ENCODE measurements around the gene C19orf44.
A peak's percentile ranks its signal among the peaks of the same experiment; 100 is the strongest.

C19orf44 gene

DNA sequence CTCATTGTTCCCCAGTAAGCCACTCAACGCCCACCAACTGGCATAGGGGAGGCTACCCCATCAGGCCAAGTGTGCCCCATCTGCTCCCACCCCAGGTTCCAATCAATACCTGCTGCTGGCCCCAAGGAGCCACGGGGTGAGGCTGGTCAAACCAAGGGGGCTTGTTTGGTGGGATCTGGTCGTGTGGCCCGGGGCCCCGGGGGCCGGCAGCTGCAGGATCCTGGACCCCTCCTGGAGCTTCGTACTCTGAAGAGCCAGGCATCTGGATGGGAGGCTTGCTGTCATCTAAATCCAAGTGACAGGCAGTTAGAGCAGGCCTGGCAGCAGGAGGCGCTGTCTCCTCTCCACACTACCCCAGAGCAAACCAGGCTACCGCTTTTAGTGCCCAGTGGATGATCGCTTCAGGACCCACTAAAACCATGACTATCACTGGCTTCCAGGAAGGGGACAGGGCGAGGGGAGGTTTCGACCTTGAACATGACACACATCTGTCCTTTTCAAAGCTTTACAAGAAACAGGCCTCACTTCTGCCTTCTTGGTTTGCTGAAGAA is 31.9 kb downstream of the C19orf44 start:
- DNase-seq (ENCODE audit: low read depth), result peak; percentile 54
- H3K4me3 ChIP-seq (ENCODE audit: low read depth, low read length), result no peak overlapping the region
- TF ChIP-seq POLR2A (IDR thresholded peaks at IDR 0.05; ENCODE audit: extremely low read depth, insufficient read length) (no peak), MYC (IDR thresholded peaks at IDR 0.05; ENCODE audit: low read depth, low read length) (no peak)
- TF ChIP-seq, protein P1, sequence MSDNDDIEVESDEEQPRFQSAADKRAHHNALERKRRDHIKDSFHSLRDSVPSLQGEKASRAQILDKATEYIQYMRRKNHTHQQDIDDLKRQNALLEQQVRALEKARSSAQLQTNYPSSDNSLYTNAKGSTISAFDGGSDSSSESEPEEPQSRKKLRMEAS (IDR thresholded peaks at IDR 0.05; ENCODE audit: low read depth, low read length), result no peak
- TF ChIP-seq, protein P2, sequence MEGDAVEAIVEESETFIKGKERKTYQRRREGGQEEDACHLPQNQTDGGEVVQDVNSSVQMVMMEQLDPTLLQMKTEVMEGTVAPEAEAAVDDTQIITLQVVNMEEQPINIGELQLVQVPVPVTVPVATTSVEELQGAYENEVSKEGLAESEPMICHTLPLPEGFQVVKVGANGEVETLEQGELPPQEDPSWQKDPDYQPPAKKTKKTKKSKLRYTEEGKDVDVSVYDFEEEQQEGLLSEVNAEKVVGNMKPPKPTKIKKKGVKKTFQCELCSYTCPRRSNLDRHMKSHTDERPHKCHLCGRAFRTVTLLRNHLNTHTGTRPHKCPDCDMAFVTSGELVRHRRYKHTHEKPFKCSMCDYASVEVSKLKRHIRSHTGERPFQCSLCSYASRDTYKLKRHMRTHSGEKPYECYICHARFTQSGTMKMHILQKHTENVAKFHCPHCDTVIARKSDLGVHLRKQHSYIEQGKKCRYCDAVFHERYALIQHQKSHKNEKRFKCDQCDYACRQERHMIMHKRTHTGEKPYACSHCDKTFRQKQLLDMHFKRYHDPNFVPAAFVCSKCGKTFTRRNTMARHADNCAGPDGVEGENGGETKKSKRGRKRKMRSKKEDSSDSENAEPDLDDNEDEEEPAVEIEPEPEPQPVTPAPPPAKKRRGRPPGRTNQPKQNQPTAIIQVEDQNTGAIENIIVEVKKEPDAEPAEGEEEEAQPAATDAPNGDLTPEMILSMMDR (IDR thresholded peaks at IDR 0.05; ENCODE audit: low read depth, low read length), result peak; percentile 47

DNA sequence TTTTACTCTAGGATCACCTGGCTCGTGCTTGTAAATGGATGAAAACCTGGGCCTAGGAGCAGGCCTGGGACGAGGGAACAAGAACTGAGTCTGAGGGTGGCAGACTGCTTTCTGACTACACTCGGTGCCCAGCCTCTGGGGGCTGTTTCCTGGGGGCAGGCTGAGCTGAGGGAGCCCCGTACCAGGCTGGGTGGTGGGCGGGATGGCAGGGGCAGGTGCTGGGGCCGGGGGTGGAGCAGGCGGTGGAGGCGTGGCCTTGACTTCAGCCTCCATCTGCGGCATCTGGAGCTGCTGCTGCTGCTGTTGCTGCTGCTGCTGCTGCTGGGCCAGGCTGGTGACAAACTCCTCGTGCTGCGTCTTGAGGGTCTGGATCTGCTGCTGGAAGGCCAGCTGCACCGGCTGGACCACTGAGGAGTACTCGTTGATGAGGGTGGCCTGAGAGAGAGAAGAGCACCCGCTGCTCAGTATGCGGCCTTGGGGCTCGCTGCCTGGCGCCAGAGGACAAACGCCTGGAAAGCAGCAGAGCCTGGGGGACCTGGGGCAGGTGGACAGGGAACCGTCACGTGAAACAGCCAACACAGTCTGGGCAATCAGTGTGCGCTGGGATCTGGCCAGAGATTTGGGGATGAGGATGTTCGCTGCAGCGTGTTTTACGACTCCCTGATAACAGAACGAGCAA is 33.4 kb downstream of the C19orf44 start:
- no peak overlapping the region for H3K4me3 ChIP-seq (ENCODE audit: low read depth, low read length)
- TF ChIP-seq, protein P1 (IDR thresholded peaks at IDR 0.05; ENCODE audit: low read depth, low read length), result no peak
- no peak for TF ChIP-seq MYC (IDR thresholded peaks at IDR 0.05; ENCODE audit: low read depth, low read length)
- TF ChIP-seq, protein P2 (IDR thresholded peaks at IDR 0.05; ENCODE audit: low read depth, low read length), result no peak
- TF ChIP-seq POLR2A (IDR thresholded peaks at IDR 0.05; ENCODE audit: extremely low read depth, insufficient read length), result no peak
- DNase-seq (ENCODE audit: low read depth), result no peak

DNA sequence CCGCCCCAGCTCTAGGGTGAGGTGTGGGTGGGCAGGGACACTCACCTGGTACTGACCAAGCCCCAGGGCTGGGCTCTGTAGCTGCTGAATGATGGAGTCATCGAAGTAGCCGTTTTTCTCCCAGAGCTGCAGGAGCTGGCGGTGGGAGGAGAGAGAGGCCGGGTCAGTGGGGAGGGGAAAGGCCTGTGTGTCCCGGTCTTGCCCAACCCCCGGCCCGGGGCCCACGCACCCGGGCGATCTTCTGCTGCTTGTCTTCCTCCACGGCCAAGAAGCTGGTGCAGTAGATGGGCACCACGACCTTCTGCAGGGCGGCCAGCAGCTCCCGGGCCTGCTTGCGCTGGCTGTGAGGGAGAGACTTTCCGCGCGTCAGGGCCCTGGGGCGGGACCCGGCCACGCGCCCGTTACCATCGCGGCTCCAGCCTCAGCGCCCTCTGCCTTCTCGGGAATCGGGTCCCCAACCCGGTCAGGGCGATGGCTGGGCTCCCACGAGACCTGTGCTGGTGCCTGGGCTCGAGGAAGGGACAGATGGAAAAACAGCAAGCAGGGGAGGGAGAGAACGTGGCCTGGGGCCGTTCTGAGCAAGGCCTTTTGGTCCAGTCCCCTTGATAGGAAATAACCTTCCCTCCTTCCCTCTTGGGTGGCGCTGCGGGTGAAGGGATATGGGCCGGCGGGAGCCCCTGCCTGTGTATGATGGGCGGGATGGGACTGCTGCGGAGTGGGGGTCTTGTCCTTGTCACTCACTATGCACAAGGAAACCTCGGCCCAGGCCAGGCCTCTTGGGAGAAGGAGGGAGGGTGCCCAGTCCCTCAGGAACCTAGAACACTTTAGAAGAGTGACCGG is 34.6 kb downstream of the C19orf44 start:
- no peak for DNase-seq (ENCODE audit: low read depth)
- no peak overlapping the region for H3K4me3 ChIP-seq (ENCODE audit: low read depth, low read length)
- TF ChIP-seq, protein P2 (IDR thresholded peaks at IDR 0.05; ENCODE audit: low read depth, low read length), result no peak
- TF ChIP-seq, protein P1 (IDR thresholded peaks at IDR 0.05; ENCODE audit: low read depth, low read length), result no peak
- TF ChIP-seq POLR2A (IDR thresholded peaks at IDR 0.05; ENCODE audit: extremely low read depth, insufficient read length) (no peak), MYC (IDR thresholded peaks at IDR 0.05; ENCODE audit: low read depth, low read length) (no peak)

DNA sequence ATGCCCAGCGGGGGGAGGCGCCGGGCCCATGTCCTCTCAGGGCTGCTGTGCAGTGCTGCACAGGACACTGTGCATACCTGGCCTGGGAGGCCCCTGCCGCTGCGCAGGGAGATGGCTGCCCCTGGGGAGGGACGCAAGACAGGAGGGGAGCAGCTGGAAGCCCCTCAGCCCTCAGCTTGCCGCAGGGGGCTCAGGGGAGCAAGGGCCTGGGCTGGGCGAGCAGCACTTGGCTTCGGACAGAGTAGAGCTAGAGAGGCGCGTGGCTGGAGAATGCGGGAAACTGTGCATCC is 35.1 kb downstream of the C19orf44 start:
- no peak overlapping the region for H3K4me3 ChIP-seq (ENCODE audit: low read depth, low read length)
- DNase-seq (ENCODE audit: low read depth), result no peak
- TF ChIP-seq MYC (IDR thresholded peaks at IDR 0.05; ENCODE audit: low read depth, low read length), result no peak
- TF ChIP-seq, protein P2 (IDR thresholded peaks at IDR 0.05; ENCODE audit: low read depth, low read length), result no peak

DNA sequence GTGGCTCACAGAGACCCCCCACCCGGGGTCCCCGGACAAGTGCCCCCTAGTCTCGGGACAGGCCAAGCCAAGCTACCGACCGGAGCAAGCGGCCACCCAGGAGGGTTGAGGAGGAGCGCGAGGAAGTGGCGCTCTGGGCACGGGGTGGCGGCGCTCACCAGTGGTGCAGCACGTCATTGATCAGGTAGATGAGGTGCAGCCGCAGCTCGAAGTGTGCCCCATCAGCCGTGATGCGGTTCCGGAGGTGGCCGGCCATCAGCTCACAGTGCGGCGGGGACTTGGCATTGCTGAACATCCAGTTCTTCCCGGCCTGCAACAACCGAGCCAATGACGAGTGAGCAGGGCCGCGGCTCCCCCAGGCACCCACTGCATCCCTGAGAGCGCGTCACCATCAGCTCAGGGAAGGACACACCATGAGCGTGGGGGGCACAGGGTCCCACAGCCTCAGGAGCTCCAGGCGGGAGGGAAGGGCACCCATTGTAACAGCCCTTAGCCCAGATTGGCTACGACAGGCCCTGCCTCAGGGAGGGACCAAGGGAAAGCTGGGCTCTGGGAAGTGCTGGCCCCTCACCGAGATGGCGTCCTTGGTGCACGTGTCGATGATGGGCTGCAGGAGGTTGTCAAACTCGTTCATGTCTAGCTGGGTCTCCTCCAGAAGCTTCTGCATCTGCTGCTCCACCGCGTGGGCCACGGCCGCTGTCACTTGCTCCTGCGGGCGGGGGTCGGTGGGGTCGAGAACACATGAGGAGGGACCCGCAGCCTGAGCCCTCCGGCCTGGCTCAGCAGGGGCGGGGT is 36.4 kb downstream of the C19orf44 start:
- TF ChIP-seq POLR2A (IDR thresholded peaks at IDR 0.05; ENCODE audit: extremely low read depth, insufficient read length) (no peak), MYC (IDR thresholded peaks at IDR 0.05; ENCODE audit: low read depth, low read length) (no peak)
- TF ChIP-seq, protein P1 (IDR thresholded peaks at IDR 0.05; ENCODE audit: low read depth, low read length), result no peak
- no peak for DNase-seq (ENCODE audit: low read depth)
- H3K4me3 ChIP-seq (ENCODE audit: low read depth, low read length), result no peak overlapping the region
